HEK293 (cell line): Measurements from ENCODE around the gene CLEC16A.

ENCODE experiments used
- CTCF ChIA-PET: fragments of 350-600 bp; formaldehyde crosslinking; extraction: SDS; loops from one replicate; lab custom pipeline; 2021; ENCODE audit warnings: antibody characterized with exemption; lab: Yijun Ruan, JAX
- POLR2A ChIA-PET: fragments of 300-600 bp; formaldehyde crosslinking; extraction: SDS; loops from one replicate; lab custom pipeline; 2020; ENCODE audit warnings: antibody characterized with exemption, inconsistent platforms; lab: Yijun Ruan, JAX
- H3K27ac ChIP-seq: fragments of 200-500 bp; sonication (Bioruptor generic); 2 replicates; pipeline ENCODE4 v1.5.1; 2014; ENCODE audit warnings: low read depth, low read length, control low read depth, inconsistent platforms; ENCODE audit errors: extremely low read depth
- H3K36me3 ChIP-seq, 2 experiments: fragments of 200-500 bp in 1 of 2; sonication (Bioruptor generic) in 1 of 2; 1 replicate in 1 of 2; 2 replicates in 1 of 2; pipeline ENCODE4 v1.5.1; 2014 to 2017; ENCODE audit warnings: inconsistent platforms in 2 of 2, low read length in 2 of 2; ENCODE audit not compliant: control insufficient read depth in 2 of 2, insufficient read depth in 1 of 2
- H3K4me1 ChIP-seq: fragments of 200-500 bp; sonication (Bioruptor generic); 2 replicates; pipeline ENCODE4 v1.5.1; 2014; ENCODE audit warnings: mild to moderate bottlenecking, low read length, inconsistent platforms; ENCODE audit not compliant: control insufficient read depth, insufficient read depth
- H3K4me3 ChIP-seq: 2 replicates; pipeline ENCODE4 v1.5.1; 2011; ENCODE audit warnings: low read depth, mild to moderate bottlenecking, control low read depth, low read length, moderate library complexity
- H3K9me3 ChIP-seq: fragments of 200-500 bp; sonication (Bioruptor generic); 2 replicates; pipeline ENCODE4 v1.5.1; 2014; ENCODE audit warnings: low read depth, low read length, inconsistent platforms; ENCODE audit not compliant: control insufficient read depth, insufficient read depth
- GLIS2 ChIP-seq: fragments of 450-650 bp; formaldehyde crosslinking; IDR thresholded peaks from 2 replicates; pipeline ENCODE4 v1.5.1; 2016; ENCODE audit warnings: missing biosample characterization, missing genetic modification characterization
- HIC1 ChIP-seq: fragments of 450-650 bp; formaldehyde crosslinking; IDR thresholded peaks from 2 replicates; pipeline ENCODE4 v1.5.1; 2016; ENCODE audit warnings: missing biosample characterization, missing genetic modification characterization
- INSM2 ChIP-seq: fragments of 450-650 bp; formaldehyde crosslinking; IDR thresholded peaks from 2 replicates; pipeline ENCODE4 v1.5.1; 2016; ENCODE audit warnings: missing biosample characterization, missing genetic modification characterization
- PRDM1 ChIP-seq: fragments of 450-650 bp; formaldehyde crosslinking; IDR thresholded peaks from 2 replicates; pipeline ENCODE4; 2016; ENCODE audit warnings: missing biosample characterization, missing genetic modification characterization
- PRDM4 ChIP-seq: fragments of 450-650 bp; formaldehyde crosslinking; IDR thresholded peaks from 2 replicates; pipeline ENCODE4 v1.5.1; 2017; ENCODE audit warnings: missing biosample characterization, missing genetic modification characterization
- SCRT2 ChIP-seq: fragments of 450-650 bp; formaldehyde crosslinking; IDR thresholded peaks from 2 replicates; pipeline ENCODE4 v1.5.1; 2016; ENCODE audit warnings: missing biosample characterization, missing genetic modification characterization
- YY1 ChIP-seq: fragments of 450-650 bp; formaldehyde crosslinking; IDR thresholded peaks from 2 replicates; pipeline ENCODE4 v1.5.1; 2018; ENCODE audit warnings: missing biosample characterization, missing genetic modification characterization
- ZBTB7A ChIP-seq: fragments of 450-650 bp; formaldehyde crosslinking; IDR thresholded peaks from 2 replicates; pipeline ENCODE4 v1.5.1; 2016; ENCODE audit warnings: low read depth, missing biosample characterization, missing genetic modification characterization
- ZBTB8A ChIP-seq: fragments of 450-650 bp; formaldehyde crosslinking; IDR thresholded peaks from 2 replicates; pipeline ENCODE4 v1.5.1; 2016; ENCODE audit warnings: missing biosample characterization, missing genetic modification characterization
- ZFP41 ChIP-seq: fragments of 450-650 bp; formaldehyde crosslinking; IDR thresholded peaks from 2 replicates; pipeline ENCODE4 v1.5.1; 2016; ENCODE audit warnings: missing biosample characterization, missing genetic modification characterization, borderline replicate concordance
- ZNF121 ChIP-seq: fragments of 450-650 bp; formaldehyde crosslinking; IDR thresholded peaks from 2 replicates; pipeline ENCODE4 v1.5.1; 2016; ENCODE audit warnings: missing biosample characterization, missing genetic modification characterization
- ZNF146 ChIP-seq: fragments of 450-650 bp; formaldehyde crosslinking; IDR thresholded peaks from 2 replicates; pipeline ENCODE4 v1.5.1; 2016; ENCODE audit warnings: missing biosample characterization, missing genetic modification characterization
- ZNF18 ChIP-seq: fragments of 450-650 bp; formaldehyde crosslinking; IDR thresholded peaks from 2 replicates; pipeline ENCODE4 v1.5.1; 2016; ENCODE audit warnings: missing biosample characterization, missing genetic modification characterization
- ZNF23 ChIP-seq: fragments of 450-650 bp; formaldehyde crosslinking; IDR thresholded peaks from 2 replicates; pipeline ENCODE4 v1.5.1; 2016; ENCODE audit warnings: missing biosample characterization, missing genetic modification characterization, borderline replicate concordance
- ZNF24 ChIP-seq: fragments of 450-650 bp; formaldehyde crosslinking; IDR thresholded peaks from 2 replicates; pipeline ENCODE4 v1.5.1; 2016; ENCODE audit warnings: missing biosample characterization, missing genetic modification characterization
- ZNF654 ChIP-seq: fragments of 450-650 bp; formaldehyde crosslinking; IDR thresholded peaks from 2 replicates; pipeline ENCODE4 v1.5.1; 2016; ENCODE audit warnings: low read depth, missing biosample characterization, missing genetic modification characterization
- ZNF792 ChIP-seq: fragments of 450-650 bp; formaldehyde crosslinking; IDR thresholded peaks from 2 replicates; pipeline ENCODE4 v1.5.1; 2016; ENCODE audit warnings: missing biosample characterization, missing genetic modification characterization
- ZSCAN4 ChIP-seq: fragments of 450-650 bp; formaldehyde crosslinking; IDR thresholded peaks from 2 replicates; pipeline ENCODE4 v1.5.1; 2017; ENCODE audit warnings: missing biosample characterization, missing genetic modification characterization
- TF ChIP-seq, protein P1 (sequence below): fragments of 450-650 bp; formaldehyde crosslinking; IDR thresholded peaks from 2 replicates; pipeline ENCODE4 v1.5.1; 2016; ENCODE audit warnings: missing biosample characterization, missing genetic modification characterization
- TF ChIP-seq, protein P2 (sequence below): fragments of 450-650 bp; formaldehyde crosslinking; IDR thresholded peaks from 2 replicates; pipeline ENCODE4 v1.5.1; 2016; ENCODE audit warnings: missing biosample characterization, missing genetic modification characterization

Gene CLEC16A

DNA sequence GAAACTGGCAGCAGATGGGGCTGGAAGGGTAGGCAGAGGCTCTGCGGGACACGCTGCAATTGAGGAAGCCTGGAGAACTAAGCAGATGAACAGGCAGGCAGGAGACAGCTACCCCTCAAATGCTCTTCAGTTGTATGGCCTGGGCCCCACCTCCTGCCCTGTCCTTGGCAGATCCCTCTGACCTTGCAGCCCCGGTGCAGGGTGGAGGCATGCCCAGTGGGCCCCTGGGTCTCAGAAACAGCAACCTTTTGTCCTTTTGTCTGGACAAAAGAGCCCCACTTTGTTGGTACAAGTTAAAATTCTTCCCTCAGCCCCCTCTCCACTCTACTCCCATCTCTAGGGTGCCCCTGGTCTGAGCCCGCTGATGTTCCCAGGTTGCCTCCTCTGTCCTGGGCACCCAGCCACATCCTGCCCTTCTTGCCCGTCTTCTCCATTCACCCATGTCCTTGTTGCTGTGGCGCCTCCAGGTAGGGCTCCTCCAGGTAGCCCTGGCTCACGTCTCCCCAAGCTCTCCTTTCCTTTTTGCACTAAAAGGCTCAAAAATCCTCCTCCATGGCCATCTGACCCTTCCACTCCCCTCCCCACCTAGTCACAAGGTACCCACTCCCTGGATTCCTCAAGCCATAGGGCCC lies 136.8 kb downstream of the CLEC16A start:
- H3K36me3 ChIP-seq: peaks cover 0 to 3% of the 10 kb centered on the region in 2 experiments; a peak in 1 of 3 replicates
- no peak overlapping the region for H3K4me3 ChIP-seq
- POLR2A ChIA-PET: no interaction called here
- TF ChIP-seq ZNF24 (tag by site-specific recombination) (no peak), ZNF18 (no peak), ZNF121 (tag by site-specific recombination) (no peak), PRDM1 (no peak)
- H3K4me1 ChIP-seq: no peaks in the 10 kb centered on the region; the same call in 1 of the 2 replicates
- H3K9me3 ChIP-seq: no peaks in the 10 kb centered on the region
- no peak overlapping the region for H3K27ac ChIP-seq
- CTCF ChIA-PET: interaction anchor here (0.5 to 0.6 kb wide), 2 partner anchors 32 to 97 kb away, joined by 3 read pairs; no protein-coding TSS in a partner anchor

GRCh38 chr16:11082108-11082859 lies 137.9 kb downstream of the CLEC16A start:
- ChIA-PET CTCF (no interaction called here), POLR2A (no interaction called here)
- Histone ChIP-seq H3K4me3 (no peak overlapping the region), H3K4me1 (no peaks in the 10 kb centered on the region; the same call in 1 of the 2 replicates), H3K9me3 (no peaks in the 10 kb centered on the region), H3K27ac (no peak overlapping the region), H3K36me3 (peaks cover 0 to 3% of the 10 kb centered on the region in 2 experiments; a peak in 1 of 3 replicates)
- TF ChIP-seq, protein P1, sequence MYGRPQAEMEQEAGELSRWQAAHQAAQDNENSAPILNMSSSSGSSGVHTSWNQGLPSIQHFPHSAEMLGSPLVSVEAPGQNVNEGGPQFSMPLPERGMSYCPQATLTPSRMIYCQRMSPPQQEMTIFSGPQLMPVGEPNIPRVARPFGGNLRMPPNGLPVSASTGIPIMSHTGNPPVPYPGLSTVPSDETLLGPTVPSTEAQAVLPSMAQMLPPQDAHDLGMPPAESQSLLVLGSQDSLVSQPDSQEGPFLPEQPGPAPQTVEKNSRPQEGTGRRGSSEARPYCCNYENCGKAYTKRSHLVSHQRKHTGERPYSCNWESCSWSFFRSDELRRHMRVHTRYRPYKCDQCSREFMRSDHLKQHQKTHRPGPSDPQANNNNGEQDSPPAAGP (tag by site-specific recombination): no peak
- no peak for TF ChIP-seq ZBTB7A
- no peak for TF ChIP-seq ZBTB8A (tag by site-specific recombination)
- no peak for TF ChIP-seq YY1
- no peak for TF ChIP-seq INSM2 (tag by site-specific recombination)
- TF ChIP-seq PRDM4: no peak
- no peak for TF ChIP-seq ZNF654 (tag by site-specific recombination)
- no peak for TF ChIP-seq ZNF23 (tag by site-specific recombination)
- TF ChIP-seq ZSCAN4 (tag by site-specific recombination): no peak
- no peak for TF ChIP-seq SCRT2
- TF ChIP-seq ZNF146 (tag by site-specific recombination): no peak
- no peak for TF ChIP-seq HIC1 (tag by site-specific recombination)
- TF ChIP-seq ZFP41 (tag by site-specific recombination): no peak
- TF ChIP-seq ZNF792 (tag by site-specific recombination): no peak
- TF ChIP-seq, protein P2, sequence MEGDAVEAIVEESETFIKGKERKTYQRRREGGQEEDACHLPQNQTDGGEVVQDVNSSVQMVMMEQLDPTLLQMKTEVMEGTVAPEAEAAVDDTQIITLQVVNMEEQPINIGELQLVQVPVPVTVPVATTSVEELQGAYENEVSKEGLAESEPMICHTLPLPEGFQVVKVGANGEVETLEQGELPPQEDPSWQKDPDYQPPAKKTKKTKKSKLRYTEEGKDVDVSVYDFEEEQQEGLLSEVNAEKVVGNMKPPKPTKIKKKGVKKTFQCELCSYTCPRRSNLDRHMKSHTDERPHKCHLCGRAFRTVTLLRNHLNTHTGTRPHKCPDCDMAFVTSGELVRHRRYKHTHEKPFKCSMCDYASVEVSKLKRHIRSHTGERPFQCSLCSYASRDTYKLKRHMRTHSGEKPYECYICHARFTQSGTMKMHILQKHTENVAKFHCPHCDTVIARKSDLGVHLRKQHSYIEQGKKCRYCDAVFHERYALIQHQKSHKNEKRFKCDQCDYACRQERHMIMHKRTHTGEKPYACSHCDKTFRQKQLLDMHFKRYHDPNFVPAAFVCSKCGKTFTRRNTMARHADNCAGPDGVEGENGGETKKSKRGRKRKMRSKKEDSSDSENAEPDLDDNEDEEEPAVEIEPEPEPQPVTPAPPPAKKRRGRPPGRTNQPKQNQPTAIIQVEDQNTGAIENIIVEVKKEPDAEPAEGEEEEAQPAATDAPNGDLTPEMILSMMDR (tag by site-specific recombination): no peak
- TF ChIP-seq GLIS2: no peak
